Body of pancreas (tissue), 4 donors: Measurements from ENCODE around the gene SCN3A. TPM values are rescaled to one million over a fixed set of nuclear protein-coding genes. Genes with fewer than 3 reads are reported as not detected.

Experiments used
- ATAC-seq: fragments of 150-250 bp; one replicate; pipeline ENCODE4 v1.9.1; 2016
- DNase-seq, 4 donors: peaks; one replicate each; pipeline ENCODE4 v3.0.0-alpha.2; 2019
- H3K27ac ChIP-seq, 4 donors: fragments of 200-600 bp; sonication (generic); 1 replicate in 3 of 4; 2 replicates in 1 of 4; pipeline versions ENCODE4 v1.5.1 to v1.6.1; 2016 to 2019; ENCODE audit warnings: mild to moderate bottlenecking in 1 of 4, mixed read lengths in 1 of 4, moderate library complexity in 1 of 4
- H3K27me3 ChIP-seq, 2 donors: fragments of 200-600 bp; sonication (generic); one replicate each; pipeline ENCODE4 v1.6.0; 2016; ENCODE audit warnings: mild to moderate bottlenecking in 1 of 2
- H3K36me3 ChIP-seq, 2 donors: fragments of 200-600 bp; sonication (generic); replicated peaks in 1 of 2; 2 replicates each; pipeline ENCODE4 v1.5.1; 2016; ENCODE audit warnings: low read depth in 2 of 2; ENCODE audit not compliant: insufficient read depth in 1 of 2
- H3K4me1 ChIP-seq: fragments of 200-600 bp; sonication (generic); one replicate; pipeline ENCODE4 v1.6.0; 2016
- H3K4me3 ChIP-seq, 2 donors: fragments of 200-600 bp; sonication (generic); 1 replicate in 1 of 2; 2 replicates in 1 of 2; pipeline ENCODE4 v1.5.1; 2016 to 2019
- H3K9me3 ChIP-seq, 3 donors: fragments of 200-600 bp; sonication (generic); 1 replicate in 2 of 3; 2 replicates in 1 of 3; pipeline ENCODE4 v1.5.1; 2016
- POLR2A ChIP-seq, 3 donors: fragments of 450-650 bp; IDR thresholded peaks; one replicate each; pipeline ENCODE4 v1.6.1; 2016; ENCODE audit warnings: antibody characterized with exemption in 3 of 3, mild to moderate bottlenecking in 2 of 3
- WGBS, 2 donors: methylation state at CpG; one replicate each; pipeline ENCODE4 v1.1.5; 2017; 5-methylcytosine and 5-hydroxymethylcytosine counted together
- intact Hi-C: fragments of 100-400 bp; cut with DNase I; formaldehyde crosslinking; loops from one replicate; pipeline ENCODE4 v1.15.1; 2023
- total RNA-seq, 2 donors: library from RNA; depleted of rRNA; stranded (reverse); fragments of >200 nt; gene quantifications; one replicate each; pipeline ENCODE4 v1.1.0, GENCODE V29; 2016
- TF ChIP-seq, protein P1 (sequence below), 7 experiments: fragments of 450-650 bp in 4 of 7; fragments of 200-600 bp in 3 of 7; sonication (generic) in 3 of 7; IDR thresholded peaks; one replicate each; pipeline ENCODE4 v1.5.1; 2016 to 2019; ENCODE audit warnings: antibody characterized with exemption in 7 of 7

Gene SCN3A
- total RNA-seq, 2 donors from 2014 or later: 0.33 to 0.52 TPM

DNA sequence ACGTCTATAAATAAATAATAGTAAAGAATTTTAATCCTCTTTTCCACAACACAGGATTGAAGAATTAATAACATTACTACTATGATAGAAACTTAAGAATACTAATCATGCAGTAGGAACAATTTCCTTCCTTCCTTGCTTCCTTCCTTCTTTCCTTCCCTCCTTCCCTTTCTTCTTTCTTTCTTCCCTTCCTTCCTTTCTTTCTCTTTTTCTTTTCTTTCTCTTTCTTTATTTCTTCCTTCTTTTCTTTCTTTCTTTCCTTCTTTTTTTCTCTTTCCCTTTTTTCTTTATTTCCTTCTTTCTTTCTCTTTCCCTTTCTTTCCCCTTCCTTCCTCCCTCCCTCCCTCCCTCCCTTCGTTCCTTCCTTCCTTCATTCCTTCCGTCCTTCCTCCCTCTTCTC is 77.6 kb downstream of the SCN3A start:
- Histone ChIP-seq H3K36me3 (no peaks in the 10 kb centered on the region), H3K27ac (no peak overlapping the region), H3K9me3 (no peaks in the 10 kb centered on the region), H3K27me3 (no peaks in the 10 kb centered on the region), H3K4me1 (no peaks in the 10 kb centered on the region), H3K4me3 (no peak overlapping the region)
- 71 to 74% methylated on average over 3 of the region's 3 CpGs for WGBS, 2 donors
- ATAC-seq (no peak), DNase-seq (no peak)
- TF ChIP-seq POLR2A (IDR thresholded peaks at IDR 0.05): no peak
- TF ChIP-seq, protein P1, sequence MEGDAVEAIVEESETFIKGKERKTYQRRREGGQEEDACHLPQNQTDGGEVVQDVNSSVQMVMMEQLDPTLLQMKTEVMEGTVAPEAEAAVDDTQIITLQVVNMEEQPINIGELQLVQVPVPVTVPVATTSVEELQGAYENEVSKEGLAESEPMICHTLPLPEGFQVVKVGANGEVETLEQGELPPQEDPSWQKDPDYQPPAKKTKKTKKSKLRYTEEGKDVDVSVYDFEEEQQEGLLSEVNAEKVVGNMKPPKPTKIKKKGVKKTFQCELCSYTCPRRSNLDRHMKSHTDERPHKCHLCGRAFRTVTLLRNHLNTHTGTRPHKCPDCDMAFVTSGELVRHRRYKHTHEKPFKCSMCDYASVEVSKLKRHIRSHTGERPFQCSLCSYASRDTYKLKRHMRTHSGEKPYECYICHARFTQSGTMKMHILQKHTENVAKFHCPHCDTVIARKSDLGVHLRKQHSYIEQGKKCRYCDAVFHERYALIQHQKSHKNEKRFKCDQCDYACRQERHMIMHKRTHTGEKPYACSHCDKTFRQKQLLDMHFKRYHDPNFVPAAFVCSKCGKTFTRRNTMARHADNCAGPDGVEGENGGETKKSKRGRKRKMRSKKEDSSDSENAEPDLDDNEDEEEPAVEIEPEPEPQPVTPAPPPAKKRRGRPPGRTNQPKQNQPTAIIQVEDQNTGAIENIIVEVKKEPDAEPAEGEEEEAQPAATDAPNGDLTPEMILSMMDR (IDR thresholded peaks at IDR 0.05): no peak
- intact Hi-C loops: no loop called here

DNA sequence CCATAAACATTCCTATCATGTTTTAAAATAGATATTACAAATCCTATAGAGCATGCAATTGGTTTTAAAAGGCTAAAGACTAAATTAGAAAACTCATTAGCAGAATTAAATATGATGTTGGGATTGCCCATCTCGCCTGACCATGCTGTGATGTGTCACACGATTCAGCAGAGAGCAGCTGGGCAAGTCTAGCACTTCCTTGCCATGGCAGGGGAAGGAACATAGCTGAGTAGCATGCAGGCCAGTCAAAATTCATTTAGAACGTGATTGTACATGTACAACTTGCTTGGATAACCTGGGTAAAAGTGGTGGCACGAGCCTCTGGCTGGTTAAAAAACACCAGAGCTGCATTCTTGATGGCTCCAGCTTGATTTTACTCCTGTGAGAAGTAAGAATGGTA is 81.3 kb downstream of the SCN3A start:
- no peaks in the 10 kb centered on the region for H3K27me3 ChIP-seq
- 42 to 59% methylated on average over 4 of the region's 4 CpGs for WGBS, 2 donors
- no peak for DNase-seq
- intact Hi-C loops: no loop called here
- no peaks in the 10 kb centered on the region for H3K4me1 ChIP-seq
- H3K36me3 ChIP-seq: no peaks in the 10 kb centered on the region
- ATAC-seq: no peak
- H3K27ac ChIP-seq: no peak overlapping the region
- H3K9me3 ChIP-seq: no peaks in the 10 kb centered on the region
- no peak overlapping the region for H3K4me3 ChIP-seq
- TF ChIP-seq POLR2A (IDR thresholded peaks at IDR 0.05): no peak
- TF ChIP-seq, protein P1 (IDR thresholded peaks at IDR 0.05): no peak

DNA sequence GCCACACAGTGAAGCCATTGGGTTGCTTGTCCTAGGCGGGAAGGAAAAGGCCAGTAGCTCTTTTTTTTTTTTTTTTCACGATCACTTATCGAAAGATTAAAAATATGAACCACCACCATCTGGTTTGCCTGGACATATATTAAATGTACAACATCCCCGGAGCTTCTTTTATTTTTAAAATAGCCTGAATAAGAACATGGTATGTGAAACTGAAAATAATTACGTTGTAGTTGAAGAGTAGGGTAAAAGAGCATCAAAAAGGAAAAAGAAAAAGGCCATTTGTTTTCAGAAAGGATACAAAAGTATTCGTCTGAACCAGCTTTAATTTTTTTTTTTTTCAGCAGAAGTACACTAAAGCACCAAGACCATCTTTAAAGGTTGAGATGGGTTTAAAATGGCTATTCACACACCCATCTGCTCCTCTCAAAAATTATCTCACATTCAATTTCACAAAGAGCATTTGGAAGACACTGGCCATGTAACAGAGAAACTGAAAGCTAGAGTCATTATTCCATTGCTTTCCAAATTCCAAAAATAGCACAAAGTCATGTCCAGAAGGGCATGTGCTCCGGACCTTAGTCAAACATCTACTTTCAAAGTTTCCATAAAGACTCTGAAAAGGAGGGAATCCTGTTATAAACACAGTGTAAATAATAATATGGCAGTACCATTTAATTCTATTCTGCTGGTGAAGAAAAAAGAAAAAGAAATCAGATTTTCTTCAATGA is 82.9 kb downstream of the SCN3A start:
- H3K9me3 ChIP-seq: no peaks in the 10 kb centered on the region
- ATAC-seq (no peak), DNase-seq (no peak)
- H3K27me3 ChIP-seq: no peaks in the 10 kb centered on the region
- H3K4me1 ChIP-seq: no peaks in the 10 kb centered on the region
- H3K27ac ChIP-seq: no peak overlapping the region
- no peak overlapping the region for H3K4me3 ChIP-seq
- intact Hi-C loops: no loop called here
- WGBS, 2 donors: 69 to 72% methylated on average over 7 of the region's 7 CpGs
- no peaks in the 10 kb centered on the region for H3K36me3 ChIP-seq
- TF ChIP-seq, protein P1 (IDR thresholded peaks at IDR 0.05): no peak
- TF ChIP-seq POLR2A (IDR thresholded peaks at IDR 0.05): no peak

DNA sequence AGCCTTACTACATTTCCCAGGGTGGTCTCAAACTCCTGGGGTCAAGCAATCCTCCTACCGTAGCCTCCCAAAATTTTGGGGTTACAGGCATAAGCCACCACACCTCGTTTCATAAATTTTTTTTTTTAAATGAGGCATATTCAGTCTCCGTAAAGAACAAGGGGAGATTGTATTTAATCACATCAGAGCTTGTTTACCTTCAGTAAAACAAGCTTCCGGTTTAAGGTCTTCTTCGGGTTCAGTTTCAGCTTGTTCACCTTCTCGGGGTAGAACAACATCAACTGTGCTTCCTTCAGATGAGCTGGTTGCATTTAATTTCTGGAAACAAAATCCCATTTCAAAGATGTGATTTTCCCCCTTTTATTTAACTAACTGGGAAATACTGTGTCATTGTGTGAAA is 88.6 kb downstream of the SCN3A start:
- H3K36me3 ChIP-seq: no peaks in the 10 kb centered on the region
- H3K4me3 ChIP-seq: no peak overlapping the region
- no peaks in the 10 kb centered on the region for H3K9me3 ChIP-seq
- H3K27me3 ChIP-seq: no peaks in the 10 kb centered on the region
- TF ChIP-seq, protein P1 (IDR thresholded peaks at IDR 0.05): no peak
- intact Hi-C loops: no loop called here
- H3K27ac ChIP-seq: no peak overlapping the region
- no peaks in the 10 kb centered on the region for H3K4me1 ChIP-seq
- WGBS, 2 donors: 50 to 60% methylated on average over 6 of the region's 6 CpGs
- no peak for DNase-seq
- no peak for ATAC-seq

DNA sequence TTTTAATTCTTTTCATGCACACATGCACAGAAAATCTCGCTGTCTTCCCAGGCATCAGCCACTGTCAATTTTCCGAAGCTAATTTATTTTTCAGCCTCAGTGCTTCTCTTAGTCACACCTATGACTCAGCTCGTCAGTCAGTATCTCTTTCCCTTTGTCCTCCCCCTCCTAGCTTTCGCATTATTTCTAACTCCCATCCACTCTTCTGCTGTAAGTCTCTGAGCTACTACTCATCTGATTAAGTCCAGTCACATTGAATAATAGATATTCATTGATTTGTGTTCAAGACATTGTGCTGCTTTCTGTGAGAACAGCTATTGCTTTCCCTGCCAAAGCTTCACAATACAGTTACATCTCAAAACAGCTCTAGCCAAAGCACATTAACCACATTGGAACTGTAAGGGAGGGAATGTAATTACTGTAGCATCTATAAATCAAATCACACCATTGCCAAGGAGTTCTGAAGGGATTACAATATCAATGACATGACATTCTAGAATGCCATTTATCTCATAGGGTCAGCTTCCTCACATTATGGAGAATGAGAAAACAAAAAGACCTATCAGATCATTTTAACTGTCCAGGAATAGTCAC is 89.4 kb downstream of the SCN3A start:
- Histone ChIP-seq H3K9me3 (no peaks in the 10 kb centered on the region), H3K36me3 (no peaks in the 10 kb centered on the region), H3K27ac (no peak overlapping the region), H3K4me1 (no peaks in the 10 kb centered on the region), H3K4me3 (no peak overlapping the region), H3K27me3 (no peaks in the 10 kb centered on the region)
- DNase-seq (no peak), ATAC-seq (no peak)
- intact Hi-C loops: no loop called here
- WGBS, 2 donors: 60 to 77% methylated on average over 4 of the region's 4 CpGs
- TF ChIP-seq, protein P1 (IDR thresholded peaks at IDR 0.05): no peak
- no peak for TF ChIP-seq POLR2A (IDR thresholded peaks at IDR 0.05)
